ENCODE measurements around the gene FABP7. TPM values are rescaled to one million over a fixed set of nuclear protein-coding genes. Genes with fewer than 3 reads are reported as not detected.

Gene FABP7
- total and polyA plus RNA-seq, 5 experiments from 2014 or later, result not detected

- POLR2A ChIA-PET, result no interaction called here
- no peak for DNase-seq
- ATAC-seq, result no peak
- Mint-ChIP-seq H3K36me3 (no peaks in the 10 kb centered on the region), H3K27me3 (peaks cover 3 to 23% (median 7%) of the 10 kb centered on the region in 5 donors), H3K27ac (no peak overlapping the region), H3K9me3 (no peaks in the 10 kb centered on the region), H3K4me1 (no peaks in the 10 kb centered on the region), H3K4me3 (no peak overlapping the region)
These were observed 52.9 kb downstream of the FABP7 start for GRCh38 chr6:122832459-122832858.

DNA sequence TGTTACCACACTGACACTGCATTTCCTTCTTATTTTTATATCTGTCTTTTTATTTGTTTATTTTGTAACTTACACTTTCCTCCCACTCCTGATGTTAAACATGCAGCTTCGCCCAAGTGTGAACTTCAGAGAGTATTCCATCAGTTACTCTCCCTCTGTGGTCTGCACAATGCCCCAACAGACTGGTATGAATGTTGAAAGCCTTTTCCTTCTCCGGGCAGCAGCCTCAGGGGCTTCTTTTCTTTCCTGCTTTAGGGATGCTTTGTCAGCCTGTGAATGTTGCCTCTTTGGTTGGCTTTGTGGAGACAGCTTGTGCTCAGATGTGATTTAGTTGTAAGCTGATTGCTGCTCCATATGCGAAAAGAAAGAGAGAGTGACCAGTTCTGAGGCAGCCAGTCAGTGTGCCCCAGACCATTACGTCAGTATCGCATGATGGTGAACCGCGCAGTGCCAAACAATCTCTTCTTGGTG, 53.5 kb downstream of the FABP7 start:
- H3K4me1 Mint-ChIP-seq, result no peaks in the 10 kb centered on the region
- no peak overlapping the region for H3K4me3 Mint-ChIP-seq
- no peak for ATAC-seq
- H3K27ac Mint-ChIP-seq, result no peak overlapping the region
- H3K27me3 Mint-ChIP-seq, result peaks cover 3 to 23% (median 7%) of the 10 kb centered on the region in 5 donors
- DNase-seq, result no peak
- POLR2A ChIA-PET, result no interaction called here
- no peaks in the 10 kb centered on the region for H3K9me3 Mint-ChIP-seq
- H3K36me3 Mint-ChIP-seq, result no peaks in the 10 kb centered on the region

Other genes with a start within 250 kb of the FABP7 start
- under 1 TPM; 0.65 to 0.82 TPM for gene PKIB, start 169.3 kb upstream of the FABP7 start, total RNA-seq
- gene PKIB, start 169.3 kb upstream of the FABP7 start, polyA plus RNA-seq, result under 1 TPM; 0.45 to 0.81 (median 0.75) TPM
- gene SMPDL3A, start 9.5 kb downstream of the FABP7 start, total RNA-seq, result under 1 TPM in 1 of 2 experiments, not detected in 1; 0.21 TPM
- gene SMPDL3A, start 9.5 kb downstream of the FABP7 start, polyA plus RNA-seq, result not detected
- gene CLVS2, start 216.5 kb downstream of the FABP7 start, total RNA-seq, result not detected
- gene CLVS2, start 216.5 kb downstream of the FABP7 start, polyA plus RNA-seq, result not detected